TTC549 (cell line): ENCODE measurements around the gene TXLNB.
A peak's percentile ranks its signal among the peaks of the same experiment; 100 is the strongest.

ENCODE experiments used
- FAIRE-seq: peaks from 2 replicates; lab custom pipeline; 2012; peaks lifted over from hg19 to GRCh38; lab: Jason Lieb, UNC

The TXLNB gene

DNA sequence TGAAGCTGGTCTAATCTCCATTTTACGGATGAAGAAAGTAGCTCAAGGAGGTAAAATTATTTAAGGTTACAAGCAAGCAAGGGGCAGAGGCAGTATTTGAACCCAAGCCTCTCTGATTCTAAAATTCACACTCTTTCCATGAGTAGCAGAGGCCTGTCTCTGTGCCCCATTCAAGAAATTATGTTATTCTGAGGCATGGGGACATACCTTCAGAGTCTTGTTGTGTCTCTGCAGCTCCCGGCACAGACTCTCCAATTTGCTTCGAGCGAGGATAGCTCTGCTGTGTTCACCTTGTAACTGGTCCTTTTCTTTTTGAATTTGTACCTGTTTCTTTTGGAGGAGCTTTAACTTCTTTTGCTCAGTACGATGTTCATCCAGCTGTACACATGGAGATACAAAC is 21.5 kb downstream of the TXLNB start:
- FAIRE-seq = no peak

DNA sequence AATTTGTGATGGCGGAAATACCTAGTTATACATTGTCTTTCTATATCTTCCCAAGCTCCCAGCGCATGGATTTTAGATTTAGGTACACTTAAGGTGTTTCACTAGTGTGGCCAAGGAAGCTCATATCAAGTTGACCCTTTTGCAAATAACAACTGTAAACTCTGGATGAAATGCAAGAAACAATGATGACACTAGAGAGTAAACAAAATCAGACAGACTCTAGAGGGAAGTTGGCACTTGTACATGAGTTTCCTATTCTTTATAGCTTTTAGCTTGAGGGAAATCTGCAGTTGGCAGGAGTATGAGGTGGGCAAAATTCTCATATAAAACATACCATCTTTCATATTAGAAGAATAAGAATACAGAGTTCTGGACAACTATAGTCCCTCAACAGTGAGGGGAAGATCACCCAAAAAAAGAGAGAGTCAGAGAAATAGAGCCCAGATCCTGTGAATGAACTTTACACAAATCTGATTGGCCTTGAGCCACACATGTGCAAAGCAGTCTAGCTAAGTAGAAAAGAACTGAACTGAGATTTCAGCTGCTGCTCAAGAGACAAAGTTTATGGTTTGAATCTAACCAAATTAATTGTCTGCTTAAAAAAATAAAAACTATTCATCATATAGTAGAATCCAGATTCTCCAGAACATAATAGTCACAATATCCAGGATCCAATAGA is 26.1 kb downstream of the TXLNB start:
- FAIRE-seq = no peak

GRCh38 chr6:139262519-139263300 is 29.1 kb downstream of the TXLNB start:
- FAIRE-seq = no peak

GRCh38 chr6:139257821-139258398 is 33.9 kb downstream of the TXLNB start:
- FAIRE-seq = no peak

- FAIRE-seq = no peak
Observed at GRCh38 chr6:139257291-139257690, 34.5 kb downstream of the TXLNB start.

DNA sequence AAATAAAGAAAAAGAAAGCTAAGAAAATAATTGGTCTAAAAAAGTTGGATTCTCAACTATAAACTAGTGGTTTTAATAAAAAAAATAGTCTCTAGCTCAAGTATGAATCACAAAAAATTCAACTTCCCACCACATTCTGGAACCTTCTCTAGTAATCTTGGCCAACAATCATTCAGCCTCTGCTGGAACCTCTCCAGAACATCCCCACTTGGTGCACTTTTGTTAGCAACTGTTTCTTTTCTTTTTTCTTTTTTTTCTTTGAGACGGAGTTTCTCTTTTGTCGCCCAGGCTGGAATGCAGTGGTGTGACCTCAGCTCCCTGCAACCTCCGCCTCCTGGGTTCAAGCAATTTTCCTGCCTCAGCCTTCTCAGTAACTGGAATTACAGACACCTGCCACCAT is 35.7 kb downstream of the TXLNB start:
- FAIRE-seq = no peak

GRCh38 chr6:139254196-139254595 is 37.6 kb downstream of the TXLNB start:
- no peak for FAIRE-seq

GRCh38 chr6:139253656-139254055 is 38.1 kb downstream of the TXLNB start:
- FAIRE-seq = no peak

DNA sequence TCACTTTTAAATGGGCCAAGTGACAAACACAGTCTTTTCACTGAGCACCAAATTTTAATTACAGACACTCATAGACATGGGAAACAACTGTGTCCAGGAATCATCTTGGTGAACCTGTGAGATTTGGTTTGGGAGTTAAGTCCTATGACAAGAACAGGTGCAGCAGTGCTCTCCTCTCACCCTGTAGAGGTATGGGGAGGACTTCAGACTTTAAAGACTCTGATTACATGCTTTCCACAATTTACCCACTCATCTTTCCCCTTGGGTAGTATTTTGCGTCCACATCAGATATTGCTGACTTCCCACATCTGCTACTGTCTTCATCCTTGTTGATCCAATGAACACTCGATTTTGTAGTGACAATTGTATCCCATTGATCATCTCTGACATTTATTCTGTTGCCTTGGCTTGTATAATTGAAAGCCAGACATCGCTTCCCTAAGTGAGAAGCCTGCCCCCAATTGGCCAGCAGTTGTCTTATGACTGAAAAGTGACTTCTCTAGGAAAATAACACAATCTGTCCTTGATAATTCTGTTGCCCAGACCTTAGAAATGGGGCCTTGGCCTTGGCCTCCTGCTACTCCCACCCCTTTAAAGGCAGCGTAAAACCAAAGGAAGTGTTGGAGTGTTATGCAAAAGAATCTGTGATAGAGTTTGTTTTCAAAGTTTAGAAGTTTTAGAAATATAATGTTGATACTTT is 40.0 kb downstream of the TXLNB start:
- no peak for FAIRE-seq

- no peak for FAIRE-seq
Observed at GRCh38 chr6:139251045-139251690, 40.6 kb downstream of the TXLNB start.

GRCh38 chr6:139250296-139251044 is 41.3 kb downstream of the TXLNB start:
- FAIRE-seq = peak; percentile 71

DNA sequence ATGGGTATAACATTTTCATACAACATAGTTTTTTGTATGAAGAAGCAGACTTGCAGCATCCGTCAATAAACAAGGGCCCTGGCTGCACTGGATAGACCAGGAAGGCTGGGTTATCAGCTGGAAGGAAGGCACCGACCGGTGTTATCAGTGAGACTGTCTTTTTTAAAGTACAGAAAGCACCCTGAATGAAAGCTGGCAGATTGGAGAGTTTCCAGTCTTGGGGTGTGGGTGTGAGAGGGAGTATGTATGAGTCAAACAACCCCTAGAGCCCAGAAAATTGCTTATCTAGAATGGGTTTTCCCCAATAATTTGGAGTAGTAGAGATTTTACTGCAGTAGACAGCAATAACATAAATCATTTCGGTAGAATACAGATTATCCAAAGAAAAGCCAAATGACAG is 42.4 kb downstream of the TXLNB start:
- FAIRE-seq = no peak

DNA sequence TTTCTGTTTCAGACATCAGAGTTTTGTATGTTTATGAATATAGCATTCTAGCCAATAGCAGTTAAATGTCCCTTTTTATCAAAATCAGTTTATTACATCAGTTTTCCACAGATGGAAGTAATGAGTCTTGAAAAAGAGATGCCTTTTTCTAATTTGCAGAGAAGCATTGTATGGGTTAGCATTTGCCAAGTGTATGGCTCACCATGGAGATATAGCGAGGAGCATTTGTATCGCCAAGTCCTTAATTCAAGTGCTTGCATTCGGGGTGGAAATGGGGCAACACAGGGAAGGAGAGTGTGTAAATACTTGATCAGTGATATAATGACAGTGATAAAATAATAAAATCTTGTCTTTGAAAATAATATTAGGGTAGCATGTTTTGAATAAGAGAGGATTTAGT is 42.9 kb downstream of the TXLNB start:
- no peak for FAIRE-seq

DNA sequence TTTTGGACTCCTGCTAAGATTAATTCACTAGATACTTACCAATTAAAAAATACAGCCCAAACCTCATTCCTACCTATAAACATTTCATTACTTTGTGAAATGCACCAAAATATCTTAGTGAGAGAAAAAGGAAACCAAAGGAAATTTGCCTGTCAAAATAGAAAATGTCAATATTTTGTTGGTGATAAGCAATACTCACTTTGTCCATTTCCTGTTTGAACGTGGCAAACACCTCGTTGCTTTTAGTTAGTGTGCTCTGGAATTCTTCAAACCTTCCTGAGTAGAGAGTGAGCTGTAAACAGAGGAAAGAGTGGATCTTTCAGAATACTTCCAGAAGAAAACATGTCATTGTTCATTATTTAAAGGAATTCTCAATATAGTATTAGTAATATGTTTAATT is 44.2 kb downstream of the TXLNB start:
- FAIRE-seq = no peak

GRCh38 chr6:139243536-139243935 is 48.3 kb downstream of the TXLNB start:
- FAIRE-seq = no peak

- FAIRE-seq = no peak
Observed at GRCh38 chr6:139242457-139243240, 49.1 kb downstream of the TXLNB start.

GRCh38 chr6:139240161-139241010 is 51.4 kb downstream of the TXLNB start:
- peak; percentile 28 for FAIRE-seq

DNA sequence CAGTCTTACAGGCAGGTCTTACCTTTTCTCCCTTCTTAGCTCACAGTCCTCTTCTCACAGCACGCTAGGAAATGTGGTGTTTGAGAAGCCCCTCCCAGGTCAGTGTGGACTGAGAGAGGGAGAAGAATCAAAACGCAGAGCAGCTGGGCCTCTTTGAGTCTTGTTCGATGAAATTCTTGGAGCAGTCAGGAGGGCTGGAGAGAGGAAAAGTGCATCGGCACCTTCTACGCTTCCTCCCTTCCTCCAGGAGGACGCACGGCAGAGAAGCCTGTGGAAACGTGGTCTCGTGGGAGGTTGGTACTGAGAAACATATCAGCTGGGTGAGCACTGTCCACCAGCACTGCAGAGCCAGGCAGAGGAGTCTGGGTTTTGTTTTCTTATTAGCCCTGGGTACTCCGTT is 52.7 kb downstream of the TXLNB start:
- no peak for FAIRE-seq

DNA sequence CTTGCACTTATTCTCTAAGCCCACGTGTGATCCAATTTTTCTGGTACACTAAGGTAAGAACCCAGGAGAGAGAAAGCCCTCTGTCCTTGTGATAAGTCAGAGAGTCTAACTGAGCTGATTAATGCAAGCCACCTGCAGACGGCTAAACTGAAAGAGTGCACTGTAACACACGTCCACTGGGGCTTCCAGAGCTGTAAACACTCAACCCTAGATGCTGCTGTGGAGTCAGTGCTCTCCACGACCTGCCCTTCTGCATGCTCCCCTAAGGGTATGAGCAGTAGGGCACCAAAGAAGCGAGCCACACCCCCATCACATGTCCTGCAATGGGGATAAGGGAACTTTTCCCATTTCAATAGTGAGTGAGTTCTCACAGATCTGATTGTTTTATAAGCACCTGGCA is 55.7 kb downstream of the TXLNB start:
- no peak for FAIRE-seq

DNA sequence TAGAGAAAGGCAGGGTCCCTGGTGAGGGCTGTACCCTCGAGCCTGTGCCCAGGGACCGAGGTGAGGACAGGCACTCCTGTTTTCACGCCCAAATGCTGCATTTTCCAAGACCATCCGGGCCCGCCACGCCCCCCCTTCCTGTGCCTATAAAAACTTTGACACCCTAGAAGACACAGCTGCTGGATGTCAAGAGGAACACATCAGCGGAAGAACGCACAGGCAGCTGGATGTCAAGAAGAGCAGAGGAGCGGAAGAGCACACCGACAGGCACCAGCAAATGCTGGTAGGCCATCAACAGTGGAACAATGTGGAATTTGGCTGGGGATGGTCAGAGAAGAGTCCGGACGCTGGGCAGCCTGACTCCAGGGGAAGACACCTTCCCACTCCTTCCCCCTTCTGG is 56.1 kb downstream of the TXLNB start:
- no peak for FAIRE-seq
